Measurements from ENCODE around the gene SPIN4.
"Not testable (repeated sequence)": the region's sequence is repeated elsewhere in the genome, so short reads cannot be mapped to it uniquely, and the experiment has no call there.

The SPIN4 gene

GRCh38 chrX:63350941-63351616, at the start of gene SPIN4:
TSS of gene SPIN4 (minus strand) at chrX:63351332. CDS start at chrX:63350819, 513 bp downstream.
- DNase-seq = peak; percentile 86

DNA sequence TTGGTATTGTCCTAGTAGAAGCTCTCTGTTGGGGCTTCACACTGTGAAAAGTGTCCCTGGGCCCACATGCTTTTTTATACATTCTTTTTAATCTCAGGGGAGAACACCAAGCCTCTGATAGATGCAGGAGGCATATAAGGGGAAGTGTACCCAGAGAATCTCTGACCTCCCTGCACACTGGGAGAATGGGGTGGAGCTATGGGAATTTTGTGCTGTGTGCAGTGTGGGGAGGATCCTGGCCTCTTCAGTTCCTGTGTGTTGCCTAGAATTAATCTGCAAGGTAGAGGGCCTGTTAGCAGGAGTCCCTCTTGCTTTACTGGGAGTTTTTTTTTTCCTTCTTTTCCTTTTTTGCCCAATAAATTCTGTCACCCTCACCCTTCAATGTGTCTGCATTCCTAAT, 49.2 kb upstream of the SPIN4 start:
- no peak for DNase-seq

GRCh38 chrX:63394872-63395271, 43.7 kb upstream of the SPIN4 start:
- DNase-seq = no peak

DNA sequence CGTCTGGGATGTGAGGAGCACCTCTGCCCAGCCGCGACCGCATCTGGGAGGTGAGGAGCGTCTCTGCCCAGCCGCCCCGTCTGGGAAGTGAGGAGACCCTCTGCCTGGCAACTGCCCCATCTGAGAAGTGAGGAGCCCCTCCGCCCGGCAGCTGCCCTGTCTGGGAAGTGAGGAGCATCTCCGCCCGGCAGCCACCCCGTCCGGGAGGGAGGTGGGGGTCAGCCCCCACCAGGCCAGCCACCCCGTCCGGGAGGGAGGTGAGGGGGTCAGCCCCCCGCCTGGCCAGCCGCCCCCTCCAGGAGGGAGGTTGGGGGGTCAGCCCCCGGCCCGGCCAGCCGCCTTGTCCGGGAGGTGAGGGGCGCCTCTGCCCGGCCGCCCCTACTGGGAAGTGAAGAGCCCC, 42.0 kb upstream of the SPIN4 start:
- DNase-seq = not testable (repeated sequence)

- DNase-seq = no peak
Measured at GRCh38 chrX:63387411-63387810, 36.3 kb upstream of the SPIN4 start.

DNA sequence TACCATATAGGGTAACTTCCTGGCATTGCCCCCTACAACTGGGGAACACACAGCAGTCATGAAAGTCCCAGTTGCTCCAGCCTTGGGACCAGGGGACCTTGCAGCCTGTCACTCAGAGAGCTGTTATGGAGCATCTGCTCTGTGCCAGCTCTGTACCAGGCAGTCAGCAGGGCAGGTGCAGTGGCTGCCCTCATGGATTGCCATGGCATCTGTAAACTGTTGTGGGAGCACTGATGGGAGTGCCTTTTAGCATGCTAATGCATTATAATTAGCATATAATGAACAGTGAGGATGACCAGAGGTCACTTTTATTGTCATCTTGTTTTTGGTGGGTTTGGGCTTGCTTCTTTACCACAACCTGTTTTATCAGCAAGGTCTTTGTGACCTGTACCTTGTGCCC, 33.1 kb upstream of the SPIN4 start:
- not testable (repeated sequence) for DNase-seq

DNA sequence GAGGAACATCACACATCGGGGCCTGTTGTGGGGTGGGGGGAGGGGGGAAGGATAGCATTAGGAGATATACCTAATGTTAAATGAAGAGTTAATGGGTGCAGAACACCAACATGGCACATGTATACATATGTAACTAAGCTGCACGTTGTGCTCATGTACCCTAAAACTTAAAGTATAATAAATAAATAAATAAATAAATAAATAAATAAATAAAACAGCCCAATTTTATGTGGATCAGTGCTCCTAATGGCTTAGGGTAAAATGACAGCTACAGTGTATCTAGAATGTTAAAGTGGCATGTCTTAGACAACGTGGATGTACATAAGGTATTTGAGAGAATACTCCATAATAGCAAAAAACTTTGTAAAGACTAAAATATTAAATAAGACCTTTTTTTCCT, 21.9 kb upstream of the SPIN4 start:
- not testable (repeated sequence) for DNase-seq

DNA sequence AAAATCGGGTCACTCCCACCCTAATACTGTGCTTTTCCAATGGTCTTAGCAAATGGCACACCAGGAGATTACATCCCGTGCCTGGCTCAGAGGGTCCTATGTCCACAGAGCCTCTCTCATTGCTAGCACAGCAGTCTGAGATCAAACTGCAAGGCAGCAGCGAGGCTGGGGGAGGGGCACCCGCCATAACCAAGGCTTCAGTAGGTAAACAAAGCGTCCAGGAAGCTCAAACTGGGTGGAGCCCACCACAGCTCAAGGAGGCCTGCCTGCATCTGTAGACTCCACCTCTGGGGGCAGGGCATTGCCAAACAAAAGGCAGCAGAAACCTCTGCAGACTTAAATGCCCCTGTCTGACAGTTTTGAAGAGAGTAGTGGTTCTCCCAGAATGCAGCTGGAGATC, 16.6 kb upstream of the SPIN4 start:
- DNase-seq = not testable (repeated sequence)

GRCh38 chrX:63363788-63364187, 12.7 kb upstream of the SPIN4 start:
- DNase-seq = no peak

GRCh38 chrX:63361494-63361893, 10.4 kb upstream of the SPIN4 start:
- DNase-seq = no peak

- no peak for DNase-seq
Measured at GRCh38 chrX:63354484-63354883, 3.4 kb upstream of the SPIN4 start.

GRCh38 chrX:63350465-63350877, 661 bp downstream of the SPIN4 start:
- no peak for DNase-seq

GRCh38 chrX:63349307-63349706, 1.8 kb downstream of the SPIN4 start:
- DNase-seq = no peak

- no peak for DNase-seq
Measured at GRCh38 chrX:63330681-63331080, 20.5 kb downstream of the SPIN4 start.

GRCh38 chrX:63327788-63328187, 23.3 kb downstream of the SPIN4 start:
- DNase-seq = no peak

DNA sequence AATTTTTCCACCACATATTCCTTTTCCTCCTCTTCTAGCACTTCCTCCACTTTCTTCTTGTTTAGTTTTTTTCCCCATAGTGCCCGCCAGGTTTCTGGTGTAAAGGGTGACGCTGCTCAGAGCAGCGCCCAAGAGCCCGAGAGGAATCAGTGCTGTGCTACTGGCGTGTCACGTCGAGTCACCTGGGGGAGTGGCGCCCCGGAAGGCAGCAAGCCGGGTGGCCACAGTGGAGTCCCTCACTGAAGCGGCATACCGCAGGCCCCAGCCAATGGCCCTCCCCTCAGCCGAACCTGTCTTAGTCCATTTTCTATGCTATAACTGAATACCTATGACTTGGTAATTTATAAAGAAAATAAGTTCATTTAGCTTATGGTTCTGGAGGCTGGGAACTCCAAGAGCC, 51.5 kb downstream of the SPIN4 start:
- no peak for DNase-seq

Measured in NCI-H446 treated with DMSO at 0.1 percent for 48 hours (cell line).